Stimulated activated naive CD4-positive, alpha-beta T cell treated with Interleukin-2 at 50 U/mL for 16 hours (primary cell): ENCODE data around the gene ANKRD55.
A peak's percentile ranks its signal among the peaks of the same experiment; 100 is the strongest.
"Not testable (repeated sequence)": the region's sequence is repeated elsewhere in the genome, so short reads cannot be mapped to it uniquely, and the experiment has no call there.

Source experiments
- DNase-seq: peaks from one replicate; lab custom pipeline; 2025; lab: John Stamatoyannopoulos, UW

The ANKRD55 gene

DNA sequence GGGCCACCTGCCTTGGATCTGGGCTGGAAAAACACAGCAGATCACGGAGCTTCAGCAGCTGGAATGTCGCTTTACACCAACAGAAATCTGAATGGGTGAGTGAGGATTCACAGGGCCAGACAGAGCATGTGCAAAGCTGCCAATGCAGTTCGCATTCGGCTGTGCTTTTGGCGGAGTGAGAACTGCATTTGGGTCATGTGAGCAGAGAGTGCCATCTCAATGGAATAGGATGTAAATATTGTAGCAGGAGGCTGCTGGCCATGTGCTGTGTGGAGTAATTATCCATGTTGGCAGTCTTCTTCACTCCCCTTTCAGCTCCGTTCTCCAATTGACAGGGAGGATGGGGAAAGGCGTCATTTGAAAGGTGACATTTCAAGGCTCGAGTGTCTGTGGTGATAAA lies at the start of gene ANKRD55:
Gene ANKRD55, minus strand, starts transcription at position 101 of the 400 bp plus-strand sequence. CDS start 417 bp downstream, outside the sequence.
- no peak for DNase-seq

DNA sequence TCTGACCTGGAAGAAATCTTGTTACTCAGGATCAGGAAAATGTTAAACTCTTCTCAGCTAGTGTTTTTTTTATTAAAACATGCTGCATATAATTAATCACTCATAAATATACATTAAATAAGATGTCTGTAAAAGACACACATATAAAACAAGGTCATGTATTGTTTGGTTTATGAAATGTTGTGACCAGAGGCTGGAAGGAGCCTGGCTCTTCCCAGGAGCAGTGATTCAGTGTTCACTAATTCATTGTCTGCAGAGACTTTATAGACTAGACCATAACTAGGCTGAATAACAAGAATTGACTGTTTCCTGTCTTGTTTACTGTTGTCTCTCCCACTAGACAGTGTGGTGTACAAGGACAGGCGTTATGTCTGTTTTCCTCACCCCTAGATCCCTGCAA lies 49.1 kb upstream of the ANKRD55 start:
- DNase-seq = no peak

DNA sequence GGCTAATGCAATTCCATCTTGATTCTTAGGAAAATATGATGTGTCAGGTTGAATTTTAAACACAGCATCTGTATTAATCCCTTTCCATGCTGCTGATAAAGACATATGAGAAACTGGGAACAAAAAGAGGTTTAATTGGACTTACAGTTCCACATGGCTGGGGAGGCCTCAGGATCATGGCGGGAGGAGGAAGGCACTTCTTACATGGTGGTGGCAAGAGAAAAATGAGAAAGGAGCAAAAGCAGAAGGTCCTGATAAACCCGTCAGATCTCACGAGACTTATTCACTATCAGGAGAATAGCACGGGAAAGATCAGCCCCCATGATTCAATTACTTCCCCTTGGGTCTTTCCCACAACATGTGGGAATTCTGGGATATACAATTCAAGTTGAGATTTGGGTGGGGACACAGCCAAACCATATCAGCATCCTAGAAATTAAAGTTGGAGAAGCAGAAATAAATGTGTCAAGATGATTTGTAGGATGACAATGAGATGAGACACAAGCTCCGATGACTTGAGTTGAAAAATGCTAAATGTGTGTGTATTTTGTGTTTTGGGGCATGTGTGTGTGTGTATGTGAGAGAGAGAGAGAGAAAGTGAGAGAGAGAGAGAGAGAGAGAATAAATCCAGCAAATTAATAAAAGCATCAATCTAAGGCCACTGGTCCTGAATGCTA lies 48.5 kb upstream of the ANKRD55 start:
- no peak for DNase-seq

DNA sequence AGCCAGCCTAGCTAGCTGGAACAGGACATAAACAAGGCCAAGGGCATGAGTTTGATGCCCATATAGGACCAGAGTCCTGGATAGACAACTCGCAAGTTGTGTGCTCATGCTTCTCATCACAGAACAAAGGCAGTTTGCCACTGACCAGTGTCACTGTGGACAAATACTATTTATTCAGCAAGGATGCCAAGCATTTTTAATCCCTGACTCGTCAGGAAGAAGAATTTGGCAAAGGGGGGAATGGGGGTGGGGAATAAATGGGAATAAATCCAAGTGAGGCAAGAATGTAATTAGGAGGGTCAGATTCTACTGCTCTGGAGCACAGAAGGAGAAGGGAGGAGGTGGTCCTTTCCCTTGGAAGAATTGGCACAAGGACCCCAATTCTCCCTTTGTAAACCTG lies 46.8 kb upstream of the ANKRD55 start:
- DNase-seq = no peak

DNA sequence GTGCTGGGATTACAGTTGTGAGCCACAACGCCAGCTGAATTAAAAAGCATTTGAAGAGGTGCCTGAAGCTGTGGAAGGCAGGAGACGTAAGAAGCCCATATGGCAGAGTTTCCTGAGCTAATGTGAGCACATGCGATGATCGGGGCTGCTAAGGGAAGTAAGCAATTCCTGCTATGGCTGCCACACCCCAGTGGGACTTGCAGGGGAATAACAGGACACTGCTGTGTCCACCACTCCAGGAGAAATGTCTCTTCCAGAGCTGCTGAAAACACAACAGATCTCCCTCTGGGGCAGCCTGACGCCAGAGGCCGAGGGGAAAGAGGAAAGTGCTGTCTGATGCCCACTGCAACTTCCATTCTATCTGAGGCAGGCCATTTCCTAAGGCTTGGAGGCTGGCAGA lies 46.2 kb upstream of the ANKRD55 start:
- no peak for DNase-seq

DNA sequence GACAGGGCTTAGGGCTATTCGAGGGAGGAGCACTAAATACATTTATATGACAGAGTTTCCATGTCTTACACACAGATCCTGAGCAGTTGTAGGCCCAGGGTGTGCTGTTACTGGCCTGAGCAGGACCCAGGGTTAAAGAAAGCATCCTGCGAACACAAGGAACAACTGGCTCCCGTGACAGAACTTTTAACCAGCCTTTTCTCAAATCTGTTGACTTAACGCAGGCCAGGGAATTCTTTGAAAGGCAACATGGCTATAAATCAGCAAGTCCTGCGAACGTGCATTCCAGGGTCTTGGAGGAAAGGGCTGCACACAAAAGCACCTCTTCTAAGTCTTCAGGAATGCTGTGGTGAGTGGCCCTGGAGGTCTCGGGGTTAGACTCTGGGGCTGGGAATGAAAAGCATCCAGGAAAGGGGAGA lies 45.2 kb upstream of the ANKRD55 start:
- DNase-seq = no peak

DNA sequence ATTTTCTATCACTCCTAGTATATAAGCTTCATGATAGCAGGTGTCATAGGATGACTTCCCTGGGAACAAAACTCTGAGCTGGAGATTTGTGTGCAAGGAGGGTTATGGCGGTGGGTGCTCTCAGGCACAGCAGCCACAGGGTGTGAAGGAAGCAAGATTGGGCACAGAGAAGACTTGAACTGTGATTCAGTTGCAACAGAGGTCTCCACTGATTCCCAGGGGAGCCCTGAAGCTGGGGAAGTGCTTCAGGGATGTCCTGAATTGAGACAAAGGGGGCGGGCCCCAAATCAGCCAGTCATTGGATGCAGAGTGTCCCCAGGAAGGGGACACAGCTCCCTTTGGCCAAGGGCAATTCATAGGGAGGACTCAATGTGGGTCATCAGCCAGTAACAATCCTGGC lies 44.4 kb upstream of the ANKRD55 start:
- no peak for DNase-seq

DNA sequence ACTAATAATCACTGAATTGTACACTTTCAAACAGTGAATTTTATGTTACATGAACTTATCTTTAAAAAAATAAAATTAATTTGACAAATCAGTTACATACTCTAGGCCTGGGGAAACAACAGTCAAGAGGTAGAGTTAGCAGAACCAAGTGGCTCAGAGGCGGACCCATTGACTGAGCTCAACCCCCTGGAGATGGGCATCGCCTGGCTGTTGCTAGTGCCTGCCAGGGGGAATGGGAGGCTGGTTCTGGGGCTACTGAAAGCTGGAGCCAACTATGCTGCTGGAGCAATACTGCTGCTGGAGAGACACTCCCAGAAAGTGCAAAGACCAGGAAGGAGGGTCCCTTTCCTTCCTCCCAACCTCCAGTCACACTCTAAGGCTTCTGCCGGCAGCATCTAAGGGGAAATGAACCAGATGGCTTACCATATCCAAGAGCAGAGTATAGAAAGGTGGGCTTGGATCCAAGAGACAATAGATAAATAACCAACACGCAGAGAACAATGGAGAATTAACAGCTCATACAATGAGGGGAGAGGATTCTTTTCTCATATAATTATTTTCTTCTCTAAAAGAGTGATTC lies 40.3 kb upstream of the ANKRD55 start:
- no peak for DNase-seq

DNA sequence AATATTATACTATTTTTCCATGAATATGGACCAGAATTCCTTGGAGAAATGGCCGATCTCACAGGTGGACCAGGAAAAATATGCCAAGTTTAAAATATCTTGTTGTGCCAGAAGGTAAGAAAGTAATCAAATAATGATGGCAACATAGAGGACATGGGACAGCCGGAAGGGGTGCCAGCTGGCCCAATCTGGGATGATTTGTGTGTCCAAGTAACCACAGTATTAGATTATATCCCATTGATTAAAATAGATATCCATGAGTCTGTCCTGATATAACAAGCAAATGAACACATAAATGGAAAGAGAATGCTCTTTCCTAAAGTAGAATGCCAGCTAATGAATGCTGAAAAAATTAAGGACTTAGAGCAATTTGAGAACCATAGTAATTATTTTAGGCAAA lies 39.6 kb upstream of the ANKRD55 start:
- no peak for DNase-seq

DNA sequence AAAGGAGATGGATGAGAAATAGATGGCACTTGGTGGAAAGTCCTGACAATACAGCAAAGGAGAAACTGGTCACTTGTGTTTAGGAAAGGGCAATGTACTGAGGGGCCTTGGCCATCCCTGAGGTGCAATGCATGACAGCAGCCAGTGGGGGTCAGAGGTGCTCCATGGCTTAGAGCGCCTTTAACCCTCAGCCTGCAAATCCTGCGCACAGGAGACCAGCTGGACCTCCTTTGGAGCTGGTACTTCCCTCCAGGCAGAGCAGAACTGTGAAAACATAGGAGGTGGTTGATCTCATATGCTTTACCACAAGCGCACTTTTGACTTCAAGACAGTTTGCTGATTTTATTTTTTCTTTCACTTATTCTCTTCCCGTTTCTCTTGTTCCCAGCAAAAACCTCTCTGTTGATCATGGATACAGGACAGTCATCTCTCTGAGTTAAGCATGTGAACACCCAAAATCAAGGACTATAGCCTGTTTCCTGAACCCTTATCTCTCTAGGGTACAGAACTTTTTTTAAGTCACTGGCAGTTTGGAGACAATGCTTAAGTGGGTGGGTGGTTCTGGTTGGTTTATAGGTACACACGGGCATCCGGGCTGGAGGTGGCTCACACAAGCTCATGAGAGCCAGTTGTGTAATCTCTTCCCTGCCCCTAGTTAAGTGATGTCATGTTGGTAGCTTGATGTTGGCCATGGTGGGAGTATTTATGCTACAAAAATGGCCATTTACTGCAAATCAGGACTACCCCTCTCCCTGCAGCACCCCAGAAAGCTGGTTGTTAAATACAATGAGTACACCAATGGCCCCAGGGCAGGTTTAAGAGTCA lies 37.6 kb upstream of the ANKRD55 start:
- DNase-seq = peak; percentile 68

DNA sequence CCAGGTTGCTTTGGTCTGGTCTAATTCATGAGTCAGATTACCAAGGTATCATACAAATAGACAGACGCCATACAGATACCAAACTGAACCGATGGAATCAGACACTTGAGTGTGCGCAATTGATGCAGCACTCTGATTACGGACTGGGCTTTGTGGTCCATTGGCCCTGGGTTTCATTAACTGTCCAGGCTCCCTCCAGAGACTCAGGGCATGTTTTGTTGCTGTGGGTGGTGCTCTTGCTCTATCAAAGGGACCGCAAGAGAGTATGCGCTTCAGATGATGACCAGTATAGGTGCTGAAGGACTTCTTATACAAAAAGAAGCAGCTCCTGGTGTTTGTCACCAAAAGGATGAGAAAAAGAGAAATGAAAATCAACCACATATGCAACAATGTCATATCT lies 36.9 kb upstream of the ANKRD55 start:
- no peak for DNase-seq

DNA sequence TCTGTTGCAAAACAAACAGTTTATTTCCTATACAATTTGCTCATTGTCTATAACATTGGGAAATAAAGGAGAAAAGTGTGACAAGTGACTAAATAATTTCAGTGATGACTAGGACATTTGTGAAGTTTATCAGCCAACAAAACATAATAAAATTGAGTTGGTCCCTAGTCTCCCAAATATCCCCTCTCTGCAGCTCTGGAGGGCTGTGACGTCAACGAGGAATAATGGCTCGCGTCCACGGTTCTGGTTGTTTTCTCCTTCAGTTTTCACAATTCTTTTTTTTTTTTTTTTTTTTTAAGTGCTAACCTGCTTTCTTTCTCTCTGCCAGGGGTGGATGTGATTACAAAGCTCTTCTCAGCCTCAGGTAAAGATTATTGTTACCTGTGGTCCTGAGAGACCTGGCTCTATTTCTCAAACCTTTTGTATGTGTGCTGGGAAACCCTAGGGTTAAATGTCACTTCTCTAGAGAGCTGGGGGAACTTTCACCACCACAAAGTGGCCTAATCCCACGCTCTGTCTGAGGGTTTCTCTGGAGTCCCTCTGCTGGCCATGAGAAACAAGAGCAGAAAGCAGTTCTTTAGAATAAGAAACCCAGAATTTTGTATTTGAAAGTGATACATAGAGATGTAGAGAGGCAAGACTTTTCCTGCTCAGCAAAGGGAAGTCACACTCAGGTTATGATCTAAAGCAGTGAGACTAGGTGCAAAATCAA lies 36.2 kb upstream of the ANKRD55 start:
- no peak for DNase-seq

DNA sequence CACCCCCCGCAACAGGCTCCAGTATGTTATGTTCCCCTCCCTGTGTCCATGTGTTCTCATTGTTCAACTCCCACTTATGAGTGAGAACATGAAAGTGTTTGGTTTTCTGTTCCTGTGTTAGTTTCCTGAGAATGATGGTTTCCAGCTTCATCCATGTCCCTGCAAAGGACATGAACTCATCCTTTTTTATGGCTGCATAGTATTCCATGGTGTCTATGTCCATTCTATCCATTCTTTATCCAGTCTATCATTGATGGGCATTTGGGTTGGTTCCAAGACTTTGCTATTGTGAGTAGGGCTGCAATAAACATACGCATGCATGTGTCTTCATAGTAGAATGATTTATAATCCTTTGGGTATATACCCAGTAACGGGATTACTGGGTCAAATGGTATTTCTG lies 35.6 kb upstream of the ANKRD55 start:
- not testable (repeated sequence) for DNase-seq

DNA sequence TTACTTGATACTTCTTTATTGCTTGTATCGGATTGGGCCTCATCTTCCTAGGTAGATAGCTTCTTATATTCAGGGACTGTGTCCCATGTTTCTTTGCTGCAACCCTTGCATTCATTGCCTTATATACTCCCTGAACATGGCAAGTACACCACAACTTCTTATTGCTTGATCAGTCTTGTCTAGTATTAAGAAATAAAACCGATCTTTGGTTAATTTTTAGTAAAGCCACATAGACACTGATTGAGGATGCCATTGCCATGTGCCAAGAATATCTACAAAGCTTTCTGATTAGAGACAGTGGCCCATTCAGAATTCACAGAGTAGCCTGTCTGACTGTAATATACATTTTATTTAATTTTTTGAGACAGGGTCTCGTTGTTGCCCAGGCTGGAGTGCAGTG lies 34.7 kb upstream of the ANKRD55 start:
- DNase-seq = no peak

DNA sequence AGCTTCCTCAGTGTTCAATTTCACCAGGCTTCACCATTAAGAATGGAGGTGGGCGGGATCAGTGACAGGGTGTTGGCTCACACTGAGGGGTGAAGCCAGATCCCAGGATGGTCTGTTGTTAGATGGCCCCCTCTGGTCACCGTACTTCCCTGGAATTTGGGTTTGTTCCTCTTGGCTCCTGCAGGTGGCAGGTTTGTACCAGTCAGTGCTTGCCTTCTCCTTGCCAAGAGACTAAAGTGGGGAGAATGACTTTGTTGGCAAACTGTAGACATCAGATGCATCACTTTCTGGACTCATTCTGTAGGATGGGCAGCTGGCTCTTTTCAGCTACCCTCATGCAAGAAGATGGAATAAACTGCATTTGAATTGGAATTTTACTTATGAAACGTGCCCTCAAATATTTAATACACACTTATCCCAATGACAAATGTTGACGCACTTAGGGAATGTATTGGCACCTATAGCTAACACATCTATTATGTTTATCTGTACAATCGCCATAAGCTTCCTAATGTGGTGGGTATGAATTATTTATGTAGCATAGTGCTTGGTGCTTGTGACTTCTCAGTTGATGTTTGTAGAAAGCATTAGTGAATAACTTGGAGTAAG lies 31.4 kb upstream of the ANKRD55 start:
- DNase-seq = no peak

DNA sequence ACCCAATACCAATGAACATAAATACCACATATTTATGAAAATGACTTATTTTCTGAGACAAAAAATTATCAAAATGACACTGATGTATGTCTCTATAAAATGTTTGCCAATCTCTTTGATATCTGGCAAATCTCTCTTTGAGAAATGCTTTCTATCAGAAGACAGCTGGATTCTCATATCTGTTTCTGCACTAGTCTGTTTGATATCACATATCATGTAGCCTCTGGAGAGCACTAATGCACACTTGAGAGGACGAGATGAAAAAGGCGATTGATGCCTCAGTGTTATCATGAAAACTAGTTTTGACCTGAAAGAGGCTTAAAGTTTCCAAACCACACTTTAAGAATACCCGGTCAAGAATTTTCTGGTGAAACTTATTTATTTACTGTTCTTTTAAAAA lies 29.1 kb upstream of the ANKRD55 start:
- no peak for DNase-seq

DNA sequence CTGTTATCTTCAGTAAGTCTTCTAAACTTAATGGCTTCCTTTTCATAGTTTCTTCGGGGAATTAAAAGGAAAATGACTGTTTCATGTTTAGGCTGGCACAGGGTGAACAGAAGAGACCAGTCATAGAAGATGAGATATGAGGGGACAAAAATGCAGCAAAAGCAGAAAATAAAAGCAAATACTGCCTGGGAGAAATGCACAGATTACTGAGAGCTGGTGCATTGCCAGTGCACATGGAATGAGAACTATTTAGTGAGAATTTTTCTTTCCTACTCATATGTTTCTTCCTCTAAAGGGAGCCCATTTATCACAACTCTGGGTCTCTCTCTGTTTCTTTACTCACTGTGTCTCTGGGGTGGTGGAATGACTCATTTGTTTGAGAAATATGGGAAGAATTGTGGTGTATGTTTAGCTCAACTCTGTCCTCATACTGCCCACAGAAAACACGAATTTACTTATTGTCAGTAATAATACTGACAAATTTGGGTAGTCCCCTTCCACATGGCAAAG lies 25.9 kb upstream of the ANKRD55 start:
- no peak for DNase-seq

DNA sequence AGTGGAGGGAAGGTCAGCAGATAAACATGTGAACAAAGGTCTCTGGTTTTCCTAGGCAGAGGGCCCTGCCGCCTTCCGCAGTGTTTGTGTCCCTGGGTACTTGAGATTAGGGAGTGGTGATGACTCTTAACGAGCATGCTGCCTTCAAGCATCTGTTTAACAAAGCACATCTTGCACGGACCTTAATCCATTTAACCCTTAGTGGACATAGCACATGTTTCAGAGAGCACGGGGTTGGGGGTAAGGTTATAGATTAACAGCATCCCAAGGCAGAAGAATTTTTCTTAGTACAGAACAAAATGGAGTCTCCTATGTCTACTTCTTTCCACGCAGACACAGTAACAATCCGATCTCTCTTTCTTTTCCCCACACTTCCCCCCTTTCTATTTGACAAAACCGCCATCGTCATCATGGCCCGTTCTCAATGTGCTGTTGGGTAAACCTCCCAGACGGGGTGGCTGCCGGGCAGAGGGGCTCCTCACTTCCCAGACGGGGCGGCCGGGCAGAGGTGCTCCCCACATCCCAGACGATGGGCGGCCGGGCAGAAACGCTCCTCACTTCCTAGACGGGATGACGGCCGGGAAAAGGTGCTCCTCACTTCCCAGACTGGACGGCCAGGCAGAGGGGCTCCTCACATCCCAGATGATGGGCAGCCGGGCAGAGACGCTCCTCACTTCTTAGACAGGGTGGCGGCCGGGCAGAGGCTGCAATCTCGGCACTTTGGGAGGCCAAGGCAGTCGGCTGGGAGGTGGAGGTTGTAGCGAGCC lies 24.8 kb upstream of the ANKRD55 start:
- DNase-seq = not testable (repeated sequence)

DNA sequence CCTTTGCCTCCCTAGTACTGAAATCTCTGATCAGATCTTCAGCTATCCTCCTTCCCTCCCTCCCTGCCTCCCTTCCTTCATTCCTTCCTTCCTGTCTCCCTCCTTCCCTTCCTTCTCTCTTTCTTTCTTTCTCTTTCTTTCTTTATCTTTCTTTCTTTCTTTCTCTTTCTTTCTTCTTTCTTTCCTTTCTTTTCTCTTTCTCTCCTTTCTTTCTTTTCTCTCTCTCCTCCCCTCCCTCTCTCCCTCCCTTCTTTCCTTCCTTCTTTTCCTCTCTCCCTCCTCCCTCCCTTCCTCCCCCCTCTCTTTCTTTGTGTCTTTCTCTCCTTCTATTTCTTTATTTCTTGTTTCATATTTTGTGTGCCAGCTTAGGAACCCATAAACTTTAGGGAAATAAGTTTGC lies 23.9 kb upstream of the ANKRD55 start:
- DNase-seq = no peak

DNA sequence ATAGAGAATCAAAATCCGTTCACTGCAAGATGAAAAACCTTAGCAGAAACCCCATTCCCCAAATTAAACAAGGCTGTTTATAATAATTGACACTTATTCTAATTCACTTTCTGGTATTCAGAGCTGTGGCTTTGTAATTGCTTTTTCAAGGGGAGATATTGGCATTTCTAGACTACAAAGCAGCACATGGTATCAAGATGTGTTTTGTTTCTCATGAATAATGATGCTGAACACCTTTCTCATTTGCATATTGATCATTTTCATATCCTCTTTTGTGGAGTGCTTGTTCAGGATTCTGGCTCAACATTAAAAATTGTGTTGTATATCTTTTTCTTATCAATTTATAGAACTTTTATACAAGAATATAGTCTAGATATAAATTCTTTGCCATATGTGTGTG lies 22.4 kb upstream of the ANKRD55 start:
- no peak for DNase-seq

DNA sequence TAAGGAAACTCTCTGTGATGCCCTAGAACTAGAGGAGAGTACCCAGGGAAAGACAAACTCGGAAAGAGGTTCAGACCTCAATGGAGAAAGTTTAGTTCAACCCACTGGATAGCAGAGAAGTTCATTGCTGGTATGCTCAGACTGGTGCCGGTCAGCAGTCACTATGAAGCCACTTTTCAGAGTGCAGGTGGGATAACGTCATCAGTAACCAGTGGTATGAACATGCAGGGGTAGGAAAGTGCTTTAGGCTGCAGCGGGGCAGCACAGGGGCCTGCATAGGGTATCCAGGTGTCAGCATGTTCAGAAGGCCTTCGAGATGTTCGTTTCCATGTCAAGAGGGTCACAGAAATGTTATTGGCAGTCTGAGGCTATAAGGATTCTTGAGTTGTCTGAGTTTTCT lies 20.8 kb upstream of the ANKRD55 start:
- DNase-seq = no peak
